ENCODE measurements around the gene TCF12.

The TCF12 gene

GRCh38 chr15:57255751-57256341 is 337.4 kb downstream of the TCF12 start:
- Histone ChIP-seq H3K36me3 (ENCODE audit: control insufficient read depth, insufficient read depth, low read length) (peaks cover 13% of the 10 kb centered on the region), H3K4me3 (ENCODE audit: insufficient read depth, low read depth, low read length) (no peak overlapping the region), H3K4me1 (ENCODE audit: control insufficient read depth, insufficient read depth, low read length) (peaks cover 6% of the 10 kb centered on the region), H3K27me3 (ENCODE audit: control insufficient read depth, insufficient read depth, low read length, poor library complexity, severe bottlenecking) (no peaks in the 10 kb centered on the region), H3K27ac (ENCODE audit: insufficient read depth, low read depth, low read length, poor library complexity, severe bottlenecking) (no peak overlapping the region), H3K9me3 (ENCODE audit: control insufficient read depth, low read length) (no peaks in the 10 kb centered on the region)
- WGBS, 2 experiments: 94% methylated on average over 5 to 6 of the region's 6 CpGs

GRCh38 chr15:57256939-57257338 is 338.5 kb downstream of the TCF12 start:
- Histone ChIP-seq H3K9me3 (ENCODE audit: control insufficient read depth, low read length) (no peaks in the 10 kb centered on the region), H3K4me3 (ENCODE audit: insufficient read depth, low read depth, low read length) (no peak overlapping the region), H3K27me3 (ENCODE audit: control insufficient read depth, insufficient read depth, low read length, poor library complexity, severe bottlenecking) (no peaks in the 10 kb centered on the region), H3K27ac (ENCODE audit: insufficient read depth, low read depth, low read length, poor library complexity, severe bottlenecking) (no peak overlapping the region), H3K36me3 (ENCODE audit: control insufficient read depth, insufficient read depth, low read length) (peaks cover 10% of the 10 kb centered on the region), H3K4me1 (ENCODE audit: control insufficient read depth, insufficient read depth, low read length) (peaks cover 6% of the 10 kb centered on the region)
- WGBS, 2 experiments: 82 to 88% methylated on average over 1 to 2 of the region's 2 CpGs

- H3K4me3 ChIP-seq (ENCODE audit: insufficient read depth, low read depth, low read length): no peak overlapping the region
- 7 to 12% methylated on average over 6 of the region's 6 CpGs for WGBS, 2 experiments
Observed at GRCh38 chr15:57259568-57260040, 341.2 kb downstream of the TCF12 start.

GRCh38 chr15:57263520-57263919 is 345.1 kb downstream of the TCF12 start:
- Histone ChIP-seq H3K4me1 (ENCODE audit: control insufficient read depth, insufficient read depth, low read length) (peaks cover 6% of the 10 kb centered on the region), H3K27ac (ENCODE audit: insufficient read depth, low read depth, low read length, poor library complexity, severe bottlenecking) (no peak overlapping the region), H3K4me3 (ENCODE audit: insufficient read depth, low read depth, low read length) (no peak overlapping the region), H3K27me3 (ENCODE audit: control insufficient read depth, insufficient read depth, low read length, poor library complexity, severe bottlenecking) (no peaks in the 10 kb centered on the region), H3K9me3 (ENCODE audit: control insufficient read depth, low read length) (no peaks in the 10 kb centered on the region), H3K36me3 (ENCODE audit: control insufficient read depth, insufficient read depth, low read length) (peaks cover 52% of the 10 kb centered on the region)
- WGBS, 2 experiments: 95 to 96% methylated on average over 3 of the region's 3 CpGs

More at GRCh38 chr15:57259568-57260040, 341.2 kb downstream of the TCF12 start:
- Histone ChIP-seq H3K4me1 (ENCODE audit: control insufficient read depth, insufficient read depth, low read length) (peaks cover 6% of the 10 kb centered on the region), H3K36me3 (ENCODE audit: control insufficient read depth, insufficient read depth, low read length) (peaks cover 26% of the 10 kb centered on the region), H3K27me3 (ENCODE audit: control insufficient read depth, insufficient read depth, low read length, poor library complexity, severe bottlenecking) (no peaks in the 10 kb centered on the region), H3K9me3 (ENCODE audit: control insufficient read depth, low read length) (no peaks in the 10 kb centered on the region), H3K27ac (ENCODE audit: insufficient read depth, low read depth, low read length, poor library complexity, severe bottlenecking) (peak overlapping the region; percentile 30)

- Histone ChIP-seq H3K4me1 (ENCODE audit: control insufficient read depth, insufficient read depth, low read length) (no peaks in the 10 kb centered on the region), H3K36me3 (ENCODE audit: control insufficient read depth, insufficient read depth, low read length) (peaks cover 33% of the 10 kb centered on the region), H3K4me3 (ENCODE audit: insufficient read depth, low read depth, low read length) (no peak overlapping the region), H3K27me3 (ENCODE audit: control insufficient read depth, insufficient read depth, low read length, poor library complexity, severe bottlenecking) (no peaks in the 10 kb centered on the region), H3K9me3 (ENCODE audit: control insufficient read depth, low read length) (no peaks in the 10 kb centered on the region), H3K27ac (ENCODE audit: insufficient read depth, low read depth, low read length, poor library complexity, severe bottlenecking) (no peak overlapping the region)
- WGBS, 2 experiments: 96% methylated on average over 8 to 9 of the region's 9 CpGs
Observed at GRCh38 chr15:57272771-57273357, 354.4 kb downstream of the TCF12 start.

- no peaks in the 10 kb centered on the region for H3K4me1 ChIP-seq (ENCODE audit: control insufficient read depth, insufficient read depth, low read length)
- H3K4me3 ChIP-seq (ENCODE audit: insufficient read depth, low read depth, low read length): no peak overlapping the region
- no peak overlapping the region for H3K27ac ChIP-seq (ENCODE audit: insufficient read depth, low read depth, low read length, poor library complexity, severe bottlenecking)
- no peaks in the 10 kb centered on the region for H3K27me3 ChIP-seq (ENCODE audit: control insufficient read depth, insufficient read depth, low read length, poor library complexity, severe bottlenecking)
- peaks cover 27% of the 10 kb centered on the region for H3K36me3 ChIP-seq (ENCODE audit: control insufficient read depth, insufficient read depth, low read length)
- no peaks in the 10 kb centered on the region for H3K9me3 ChIP-seq (ENCODE audit: control insufficient read depth, low read length)
- WGBS, 2 experiments: 88 to 94% methylated on average over 1 of the region's 1 CpG
Observed at GRCh38 chr15:57273402-57273801, 355.0 kb downstream of the TCF12 start.

GRCh38 chr15:57278439-57278838 is 360.0 kb downstream of the TCF12 start:
- Histone ChIP-seq H3K4me3 (ENCODE audit: insufficient read depth, low read depth, low read length) (no peak overlapping the region), H3K27me3 (ENCODE audit: control insufficient read depth, insufficient read depth, low read length, poor library complexity, severe bottlenecking) (no peaks in the 10 kb centered on the region), H3K27ac (ENCODE audit: insufficient read depth, low read depth, low read length, poor library complexity, severe bottlenecking) (no peak overlapping the region), H3K36me3 (ENCODE audit: control insufficient read depth, insufficient read depth, low read length) (peaks cover 36% of the 10 kb centered on the region), H3K9me3 (ENCODE audit: control insufficient read depth, low read length) (no peaks in the 10 kb centered on the region), H3K4me1 (ENCODE audit: control insufficient read depth, insufficient read depth, low read length) (no peaks in the 10 kb centered on the region)
- 88% methylated on average over 2 to 3 of the region's 3 CpGs for WGBS, 2 experiments

GRCh38 chr15:57280464-57280863 is 362.0 kb downstream of the TCF12 start:
- no peaks in the 10 kb centered on the region for H3K27me3 ChIP-seq (ENCODE audit: control insufficient read depth, insufficient read depth, low read length, poor library complexity, severe bottlenecking)
- no peaks in the 10 kb centered on the region for H3K4me1 ChIP-seq (ENCODE audit: control insufficient read depth, insufficient read depth, low read length)
- no peaks in the 10 kb centered on the region for H3K9me3 ChIP-seq (ENCODE audit: control insufficient read depth, low read length)
- H3K27ac ChIP-seq (ENCODE audit: insufficient read depth, low read depth, low read length, poor library complexity, severe bottlenecking): no peak overlapping the region
- no peak overlapping the region for H3K4me3 ChIP-seq (ENCODE audit: insufficient read depth, low read depth, low read length)
- H3K36me3 ChIP-seq (ENCODE audit: control insufficient read depth, insufficient read depth, low read length): peaks cover 30% of the 10 kb centered on the region
- WGBS, 2 experiments: 88 to 100% methylated on average over 2 of the region's 3 CpGs

GRCh38 chr15:57281321-57281720 is 362.9 kb downstream of the TCF12 start:
- Histone ChIP-seq H3K4me1 (ENCODE audit: control insufficient read depth, insufficient read depth, low read length) (peaks cover 5% of the 10 kb centered on the region), H3K36me3 (ENCODE audit: control insufficient read depth, insufficient read depth, low read length) (peaks cover 30% of the 10 kb centered on the region), H3K4me3 (ENCODE audit: insufficient read depth, low read depth, low read length) (no peak overlapping the region), H3K27me3 (ENCODE audit: control insufficient read depth, insufficient read depth, low read length, poor library complexity, severe bottlenecking) (no peaks in the 10 kb centered on the region), H3K27ac (ENCODE audit: insufficient read depth, low read depth, low read length, poor library complexity, severe bottlenecking) (no peak overlapping the region), H3K9me3 (ENCODE audit: control insufficient read depth, low read length) (no peaks in the 10 kb centered on the region)
- WGBS, 2 experiments: 58 to 63% methylated on average over 8 of the region's 8 CpGs

- 95 to 97% methylated on average over 3 of the region's 3 CpGs for WGBS, 2 experiments
- Histone ChIP-seq H3K9me3 (ENCODE audit: control insufficient read depth, low read length) (no peaks in the 10 kb centered on the region), H3K27ac (ENCODE audit: insufficient read depth, low read depth, low read length, poor library complexity, severe bottlenecking) (no peak overlapping the region), H3K4me3 (ENCODE audit: insufficient read depth, low read depth, low read length) (no peak overlapping the region), H3K36me3 (ENCODE audit: control insufficient read depth, insufficient read depth, low read length) (peaks cover 37% of the 10 kb centered on the region), H3K4me1 (ENCODE audit: control insufficient read depth, insufficient read depth, low read length) (peaks cover 5% of the 10 kb centered on the region), H3K27me3 (ENCODE audit: control insufficient read depth, insufficient read depth, low read length, poor library complexity, severe bottlenecking) (no peaks in the 10 kb centered on the region)
Observed at GRCh38 chr15:57282686-57283085, 364.2 kb downstream of the TCF12 start.
